HepG2 (cell line): ENCODE results near the gene FUOM. TPM values are rescaled to one million over a fixed set of nuclear protein-coding genes. Genes with fewer than 3 reads are reported as not detected.

Source experiments
- AGO1 ChIP-seq: fragments of 200-400 bp; formaldehyde crosslinking; IDR thresholded peaks from 2 replicates; pipeline ENCODE4 v1.6.1; 2017; ENCODE audit warnings: mild to moderate bottlenecking, low read depth, low read length, moderate library complexity; ENCODE audit not compliant: poor library complexity, severe bottlenecking
- ARID2 ChIP-seq: sonication (generic); formaldehyde crosslinking; IDR thresholded peaks from 2 replicates; pipeline ENCODE4 v1.8.1; 2022; ENCODE audit warnings: mild to moderate bottlenecking, missing genetic modification reagents, borderline replicate concordance
- DNMT1 ChIP-seq: sonication (generic); formaldehyde crosslinking; IDR thresholded peaks from 2 replicates; pipeline ENCODE4 v1.5.1; 2020; ENCODE audit warnings: mild to moderate bottlenecking, missing genetic modification reagents
- HHEX ChIP-seq: IDR thresholded peaks from 2 replicates; pipeline ENCODE4 v1.6.1; 2016; ENCODE audit warnings: control low read depth
- KLF13 ChIP-seq: sonication (generic); formaldehyde crosslinking; IDR thresholded peaks from 2 replicates; pipeline ENCODE4 v1.4.0; 2020; ENCODE audit warnings: mild to moderate bottlenecking, missing genetic modification reagents
- NR2C2 ChIP-seq: sonication (generic); formaldehyde crosslinking; IDR thresholded peaks from 2 replicates; pipeline ENCODE4 v1.4.0; 2020; ENCODE audit warnings: missing genetic modification reagents, mild to moderate bottlenecking, moderate library complexity, borderline replicate concordance
- PHF8 ChIP-seq: sonication (generic); formaldehyde crosslinking; IDR thresholded peaks from 2 replicates; pipeline ENCODE4 v1.5.0; 2020; ENCODE audit warnings: missing genetic modification reagents
- SMYD3 ChIP-seq: sonication (generic); formaldehyde crosslinking; IDR thresholded peaks from 2 replicates; pipeline ENCODE4 v1.8.1; 2023; ENCODE audit warnings: mild to moderate bottlenecking, missing genetic modification reagents
- TBP ChIP-seq: sonication (generic); formaldehyde crosslinking; IDR thresholded peaks from 2 replicates; pipeline ENCODE4 v1.5.0; 2020; ENCODE audit warnings: missing genetic modification reagents
- TSC22D2 ChIP-seq: sonication (generic); formaldehyde crosslinking; IDR thresholded peaks from 2 replicates; pipeline ENCODE4 v1.5.1; 2020; ENCODE audit warnings: missing genetic modification reagents, mild to moderate bottlenecking, borderline replicate concordance
- XBP1 ChIP-seq: sonication (generic); formaldehyde crosslinking; IDR thresholded peaks from 2 replicates; pipeline ENCODE4 v1.5.0; 2020; ENCODE audit warnings: missing genetic modification reagents
- ZNF160 ChIP-seq: sonication (generic); formaldehyde crosslinking; IDR thresholded peaks from 2 replicates; pipeline ENCODE4 v1.8.0; 2022; ENCODE audit warnings: mild to moderate bottlenecking, inconsistent platforms, missing genetic modification reagents
- ZNF251 ChIP-seq: sonication (generic); formaldehyde crosslinking; IDR thresholded peaks from 2 replicates; pipeline ENCODE4 v1.9.0; 2021; ENCODE audit warnings: mild to moderate bottlenecking, missing genetic modification reagents
- ZNF614 ChIP-seq: IDR thresholded peaks from 2 replicates; pipeline ENCODE4 v1.6.1; 2018; ENCODE audit warnings: missing biosample characterization, missing genetic modification reagents, inconsistent platforms, borderline replicate concordance
- ZNF616 ChIP-seq: sonication (generic); formaldehyde crosslinking; IDR thresholded peaks from 2 replicates; pipeline ENCODE4 v1.5.0; 2020; ENCODE audit warnings: low read depth, mild to moderate bottlenecking, missing genetic modification reagents
- polyA plus RNA-seq, 8 experiments: library from polyadenylated mRNA; depleted of rRNA in 3 of 8; stranded (reverse) in 7 of 8; unstranded in 1 of 8; fragments of >200 nt; fragmentation: Illumina TruSeq in 4 of 8; extraction: Trizol in 4 of 8; gene quantifications; 2 replicates each; pipeline versions ENCODE4 v1.2.1 to v1.2.3, GENCODE V29; 2011 to 2016; ENCODE audit warnings: low read depth in 4 of 8, missing spikeins in 1 of 8, mixed read lengths in 1 of 8; ENCODE audit not compliant: insufficient read depth in 1 of 8
- total RNA-seq, 5 experiments: library from RNA; depleted of rRNA; stranded (reverse); fragments of >200 nt; fragmentation: Illumina TruSeq; extraction: Trizol; gene quantifications; 2 replicates each; pipeline ENCODE4 v1.2.3, GENCODE V29; 2016; ENCODE audit warnings: low read depth in 1 of 5
- TF ChIP-seq, protein P1 (sequence below): sonication (generic); formaldehyde crosslinking; IDR thresholded peaks from 2 replicates; pipeline ENCODE4 v1.9.0; 2021; ENCODE audit warnings: mild to moderate bottlenecking, missing genetic modification reagents
- TF ChIP-seq, protein P2 (sequence below): sonication (generic); formaldehyde crosslinking; IDR thresholded peaks from 2 replicates; pipeline ENCODE4 v1.8.1; 2023; ENCODE audit warnings: mild to moderate bottlenecking, inconsistent platforms, moderate library complexity, missing genetic modification reagents, borderline replicate concordance
- TF ChIP-seq, protein P3 (sequence below): sonication (generic); formaldehyde crosslinking; IDR thresholded peaks from 2 replicates; pipeline ENCODE4 v1.8.1; 2023; ENCODE audit warnings: missing genetic modification reagents, inconsistent platforms, borderline replicate concordance

FUOM gene
- total and polyA plus RNA-seq, 2 of the 13 experiments (the other 11 are each of a cell fraction or from before 2014, with no cell fraction given): 27.5 to 60.4 TPM

DNA sequence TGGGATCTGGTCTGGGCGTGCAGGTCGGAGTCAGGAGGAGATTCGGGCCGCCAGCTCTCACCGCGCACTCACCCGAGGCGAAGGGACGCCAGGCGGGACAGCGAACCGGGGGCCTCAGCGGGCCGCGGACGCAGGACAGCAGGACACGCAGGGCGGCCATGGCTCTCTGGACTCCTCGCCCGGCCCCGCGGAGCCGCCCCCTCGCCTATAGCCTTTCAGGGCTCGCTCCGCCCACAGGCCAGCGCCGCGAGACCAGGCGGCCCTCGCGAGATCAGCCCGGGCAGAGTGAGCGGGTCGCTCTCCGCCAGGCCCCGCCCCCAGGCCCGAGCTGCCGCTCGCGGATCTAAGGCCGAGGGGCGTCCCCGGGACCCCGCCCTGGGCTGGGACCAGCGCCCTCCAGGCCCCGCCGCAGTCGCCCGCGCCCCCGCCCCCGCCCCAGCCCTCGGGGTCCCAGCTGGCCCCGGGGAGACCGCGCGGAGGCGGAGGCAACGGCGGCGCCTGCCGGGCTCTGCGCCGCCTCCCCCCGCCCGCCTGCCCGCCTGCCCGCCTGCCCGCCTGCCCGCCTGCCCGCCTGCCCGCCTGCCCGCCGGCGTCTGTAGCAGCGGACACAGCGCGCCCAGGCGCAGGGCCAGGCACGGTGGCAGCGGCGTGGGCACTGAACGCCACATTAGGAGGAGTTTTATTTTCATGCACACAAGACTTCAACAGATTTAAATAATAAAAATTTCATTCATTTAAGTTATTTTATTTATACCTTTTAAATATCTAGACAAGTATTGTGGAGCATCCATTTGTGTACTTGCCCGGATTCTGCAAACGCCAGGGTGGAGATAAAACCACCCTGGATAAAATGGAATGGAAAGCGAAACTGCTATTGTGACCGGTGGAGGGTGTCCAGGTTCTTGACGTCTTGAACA, 15.6 kb upstream of the FUOM start, which contains the start of gene ECHS1 (continued):
- TF ChIP-seq, protein P1, sequence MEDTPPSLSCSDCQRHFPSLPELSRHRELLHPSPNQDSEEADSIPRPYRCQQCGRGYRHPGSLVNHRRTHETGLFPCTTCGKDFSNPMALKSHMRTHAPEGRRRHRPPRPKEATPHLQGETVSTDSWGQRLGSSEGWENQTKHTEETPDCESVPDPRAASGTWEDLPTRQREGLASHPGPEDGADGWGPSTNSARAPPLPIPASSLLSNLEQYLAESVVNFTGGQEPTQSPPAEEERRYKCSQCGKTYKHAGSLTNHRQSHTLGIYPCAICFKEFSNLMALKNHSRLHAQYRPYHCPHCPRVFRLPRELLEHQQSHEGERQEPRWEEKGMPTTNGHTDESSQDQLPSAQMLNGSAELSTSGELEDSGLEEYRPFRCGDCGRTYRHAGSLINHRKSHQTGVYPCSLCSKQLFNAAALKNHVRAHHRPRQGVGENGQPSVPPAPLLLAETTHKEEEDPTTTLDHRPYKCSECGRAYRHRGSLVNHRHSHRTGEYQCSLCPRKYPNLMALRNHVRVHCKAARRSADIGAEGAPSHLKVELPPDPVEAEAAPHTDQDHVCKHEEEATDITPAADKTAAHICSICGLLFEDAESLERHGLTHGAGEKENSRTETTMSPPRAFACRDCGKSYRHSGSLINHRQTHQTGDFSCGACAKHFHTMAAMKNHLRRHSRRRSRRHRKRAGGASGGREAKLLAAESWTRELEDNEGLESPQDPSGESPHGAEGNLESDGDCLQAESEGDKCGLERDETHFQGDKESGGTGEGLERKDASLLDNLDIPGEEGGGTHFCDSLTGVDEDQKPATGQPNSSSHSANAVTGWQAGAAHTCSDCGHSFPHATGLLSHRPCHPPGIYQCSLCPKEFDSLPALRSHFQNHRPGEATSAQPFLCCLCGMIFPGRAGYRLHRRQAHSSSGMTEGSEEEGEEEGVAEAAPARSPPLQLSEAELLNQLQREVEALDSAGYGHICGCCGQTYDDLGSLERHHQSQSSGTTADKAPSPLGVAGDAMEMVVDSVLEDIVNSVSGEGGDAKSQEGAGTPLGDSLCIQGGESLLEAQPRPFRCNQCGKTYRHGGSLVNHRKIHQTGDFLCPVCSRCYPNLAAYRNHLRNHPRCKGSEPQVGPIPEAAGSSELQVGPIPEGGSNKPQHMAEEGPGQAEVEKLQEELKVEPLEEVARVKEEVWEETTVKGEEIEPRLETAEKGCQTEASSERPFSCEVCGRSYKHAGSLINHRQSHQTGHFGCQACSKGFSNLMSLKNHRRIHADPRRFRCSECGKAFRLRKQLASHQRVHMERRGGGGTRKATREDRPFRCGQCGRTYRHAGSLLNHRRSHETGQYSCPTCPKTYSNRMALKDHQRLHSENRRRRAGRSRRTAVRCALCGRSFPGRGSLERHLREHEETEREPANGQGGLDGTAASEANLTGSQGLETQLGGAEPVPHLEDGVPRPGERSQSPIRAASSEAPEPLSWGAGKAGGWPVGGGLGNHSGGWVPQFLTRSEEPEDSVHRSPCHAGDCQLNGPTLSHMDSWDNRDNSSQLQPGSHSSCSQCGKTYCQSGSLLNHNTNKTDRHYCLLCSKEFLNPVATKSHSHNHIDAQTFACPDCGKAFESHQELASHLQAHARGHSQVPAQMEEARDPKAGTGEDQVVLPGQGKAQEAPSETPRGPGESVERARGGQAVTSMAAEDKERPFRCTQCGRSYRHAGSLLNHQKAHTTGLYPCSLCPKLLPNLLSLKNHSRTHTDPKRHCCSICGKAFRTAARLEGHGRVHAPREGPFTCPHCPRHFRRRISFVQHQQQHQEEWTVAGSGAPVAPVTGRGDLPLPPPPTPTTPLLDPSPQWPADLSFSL (CRISPR knock-in tag): no peak
- TF ChIP-seq TBP (CRISPR knock-in tag): no peak
- no peak for TF ChIP-seq ZNF614 (CRISPR knock-in tag)
- TF ChIP-seq PHF8 (CRISPR knock-in tag): peak; percentile 92
- TF ChIP-seq KLF13: no peak
- TF ChIP-seq SMYD3: no peak
- peak; percentile 46; the same call in 1 of the 2 replicates for TF ChIP-seq NR2C2 (CRISPR knock-in tag)
- no peak for TF ChIP-seq TSC22D2
- peak; percentile 56; the same call in 1 of the 2 replicates for TF ChIP-seq ZNF616
- TF ChIP-seq XBP1 (CRISPR knock-in tag): no peak
- TF ChIP-seq HHEX (CRISPR knock-in tag): no peak
- TF ChIP-seq, protein P2, sequence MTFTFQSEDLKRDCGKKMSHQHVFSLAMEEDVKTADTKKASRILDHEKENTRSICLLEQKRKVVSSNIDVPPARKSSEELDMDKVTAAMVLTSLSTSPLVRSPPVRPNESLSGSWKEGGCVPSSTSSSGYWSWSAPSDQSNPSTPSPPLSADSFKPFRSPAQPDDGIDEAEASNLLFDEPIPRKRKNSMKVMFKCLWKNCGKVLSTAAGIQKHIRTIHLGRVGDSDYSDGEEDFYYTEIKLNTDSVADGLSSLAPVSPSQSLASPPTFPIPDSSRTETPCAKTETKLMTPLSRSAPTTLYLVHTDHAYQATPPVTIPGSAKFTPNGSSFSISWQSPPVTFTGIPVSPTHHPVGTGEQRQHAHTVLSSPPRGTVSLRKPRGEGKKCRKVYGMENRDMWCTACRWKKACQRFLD (CRISPR knock-in tag): 0 out of 2 replicates have a peak, but pooled peaks have one; percentile 30
- TF ChIP-seq ZNF160 (CRISPR knock-in tag): no peak
- TF ChIP-seq, protein P3, sequence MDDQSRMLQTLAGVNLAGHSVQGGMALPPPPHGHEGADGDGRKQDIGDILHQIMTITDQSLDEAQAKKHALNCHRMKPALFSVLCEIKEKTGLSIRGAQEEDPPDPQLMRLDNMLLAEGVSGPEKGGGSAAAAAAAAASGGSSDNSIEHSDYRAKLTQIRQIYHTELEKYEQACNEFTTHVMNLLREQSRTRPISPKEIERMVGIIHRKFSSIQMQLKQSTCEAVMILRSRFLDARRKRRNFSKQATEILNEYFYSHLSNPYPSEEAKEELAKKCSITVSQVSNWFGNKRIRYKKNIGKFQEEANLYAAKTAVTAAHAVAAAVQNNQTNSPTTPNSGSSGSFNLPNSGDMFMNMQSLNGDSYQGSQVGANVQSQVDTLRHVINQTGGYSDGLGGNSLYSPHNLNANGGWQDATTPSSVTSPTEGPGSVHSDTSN (CRISPR knock-in tag): no peak
- TF ChIP-seq ARID2 (CRISPR knock-in tag): no peak
- TF ChIP-seq DNMT1 (CRISPR knock-in tag): no peak
- no peak for TF ChIP-seq ZNF251 (CRISPR knock-in tag)
- TF ChIP-seq AGO1: no peak
